OCI-LY7 (cell line): ENCODE data around the gene H2BW1.
"Not testable (repeated sequence)": the region's sequence is repeated elsewhere in the genome, so short reads cannot be mapped to it uniquely, and the experiment has no call there.

ENCODE experiments used
- CTCF ChIP-seq: fragments of 200-600 bp; sonication (generic); conservative IDR thresholded peaks from 2 replicates; pipeline ENCODE4 v1.5.1; 2014; ENCODE audit warnings: mild to moderate bottlenecking, antibody characterized with exemption, low read length, moderate library complexity, mixed read lengths
- EZH2phosphoT487 ChIP-seq: fragments of 200-600 bp; sonication (generic); IDR thresholded peaks from 2 replicates; pipeline ENCODE4 v1.6.1; 2018; ENCODE audit warnings: low read depth, borderline replicate concordance, mild to moderate bottlenecking, mixed run types, antibody characterized with exemption, low read length, moderate library complexity, mixed read lengths

- not testable (repeated sequence) for TF ChIP-seq CTCF, EZH2phosphoT487
Observed at GRCh38 chrX:104015576-104015975, 2.1 kb upstream of the H2BW1 start.
